Mucosa of stomach (tissue), 1 donor: ENCODE data around the gene CAMTA1.

Experiments
- H3K27me3 ChIP-seq: one replicate; pipeline ENCODE4 v1.7.0; 2013; ENCODE audit warnings: mild to moderate bottlenecking, low read length; ENCODE audit not compliant: control insufficient read depth, insufficient read depth
- H3K36me3 ChIP-seq: one replicate; pipeline ENCODE4 v1.7.0; 2013; ENCODE audit warnings: low read length; ENCODE audit not compliant: control insufficient read depth, insufficient read depth
- H3K4me1 ChIP-seq: one replicate; pipeline ENCODE4 v1.7.0; 2013; ENCODE audit warnings: mild to moderate bottlenecking, low read length; ENCODE audit not compliant: control insufficient read depth, insufficient read depth
- H3K4me3 ChIP-seq: one replicate; pipeline ENCODE4 v1.7.0; 2013; ENCODE audit warnings: low read length
- H3K9ac ChIP-seq: one replicate; pipeline ENCODE4 v1.7.0; 2013; ENCODE audit warnings: mild to moderate bottlenecking, low read length, moderate library complexity
- H3K9me3 ChIP-seq: one replicate; pipeline ENCODE4 v1.7.0; 2013; ENCODE audit warnings: mild to moderate bottlenecking, low read length, moderate library complexity; ENCODE audit not compliant: control insufficient read depth
- donor health status: Pancreatic carcinoma.

CAMTA1 gene

GRCh38 chr1:6864166-6864565 lies 78.9 kb downstream of the CAMTA1 start:
- H3K27me3 ChIP-seq, result no peaks in the 10 kb centered on the region
- peaks cover 5% of the 10 kb centered on the region for H3K4me1 ChIP-seq
- H3K4me3 ChIP-seq, result no peak overlapping the region
- H3K9me3 ChIP-seq, result no peaks in the 10 kb centered on the region
- H3K9ac ChIP-seq, result no peak overlapping the region
- no peaks in the 10 kb centered on the region for H3K36me3 ChIP-seq

- Histone ChIP-seq H3K27me3 (no peaks in the 10 kb centered on the region), H3K9me3 (no peaks in the 10 kb centered on the region), H3K36me3 (no peaks in the 10 kb centered on the region), H3K9ac (no peak overlapping the region), H3K4me3 (no peak overlapping the region), H3K4me1 (peaks cover 5% of the 10 kb centered on the region)
Observed at GRCh38 chr1:6866825-6867224, 81.6 kb downstream of the CAMTA1 start.

- Histone ChIP-seq H3K4me3 (no peak overlapping the region), H3K36me3 (no peaks in the 10 kb centered on the region), H3K4me1 (peaks cover 5% of the 10 kb centered on the region), H3K9ac (no peak overlapping the region), H3K27me3 (no peaks in the 10 kb centered on the region), H3K9me3 (no peaks in the 10 kb centered on the region)
Observed at GRCh38 chr1:6867321-6867720, 82.1 kb downstream of the CAMTA1 start.

- H3K4me3 ChIP-seq, result no peak overlapping the region
- H3K4me1 ChIP-seq, result peaks cover 5% of the 10 kb centered on the region
Observed at GRCh38 chr1:6867729-6868659, 82.7 kb downstream of the CAMTA1 start.

GRCh38 chr1:6868660-6869380 lies 83.6 kb downstream of the CAMTA1 start:
- Histone ChIP-seq H3K4me3 (no peak overlapping the region), H3K36me3 (no peaks in the 10 kb centered on the region), H3K9ac (no peak overlapping the region), H3K4me1 (peaks cover 5% of the 10 kb centered on the region), H3K27me3 (no peaks in the 10 kb centered on the region), H3K9me3 (no peaks in the 10 kb centered on the region)

More at GRCh38 chr1:6867729-6868659, 82.7 kb downstream of the CAMTA1 start:
- H3K27me3 ChIP-seq, result no peaks in the 10 kb centered on the region
- no peaks in the 10 kb centered on the region for H3K9me3 ChIP-seq
- no peak overlapping the region for H3K9ac ChIP-seq
- no peaks in the 10 kb centered on the region for H3K36me3 ChIP-seq

DNA sequence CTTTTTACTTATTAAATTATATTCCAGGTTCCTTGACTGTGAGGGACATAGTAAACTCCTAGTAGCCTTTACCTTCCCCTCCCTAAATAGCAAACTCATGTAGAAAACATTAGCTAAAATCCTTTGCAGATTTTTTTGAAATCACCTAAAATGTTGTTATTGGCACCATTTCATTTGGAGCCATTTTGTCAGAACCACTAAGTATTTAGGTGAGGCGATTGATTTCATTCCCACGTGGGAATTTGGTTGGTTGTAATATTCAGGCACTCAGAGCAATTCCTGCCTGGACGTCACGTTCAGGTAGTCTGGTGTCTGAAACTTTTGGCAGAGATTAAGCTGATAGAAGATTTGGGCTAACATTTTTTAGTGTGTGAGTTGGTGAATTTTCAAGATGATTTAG lies 84.3 kb downstream of the CAMTA1 start:
- no peak overlapping the region for H3K9ac ChIP-seq
- H3K4me1 ChIP-seq, result peaks cover 5% of the 10 kb centered on the region
- no peaks in the 10 kb centered on the region for H3K36me3 ChIP-seq
- H3K9me3 ChIP-seq, result no peaks in the 10 kb centered on the region
- no peaks in the 10 kb centered on the region for H3K27me3 ChIP-seq
- H3K4me3 ChIP-seq, result no peak overlapping the region

DNA sequence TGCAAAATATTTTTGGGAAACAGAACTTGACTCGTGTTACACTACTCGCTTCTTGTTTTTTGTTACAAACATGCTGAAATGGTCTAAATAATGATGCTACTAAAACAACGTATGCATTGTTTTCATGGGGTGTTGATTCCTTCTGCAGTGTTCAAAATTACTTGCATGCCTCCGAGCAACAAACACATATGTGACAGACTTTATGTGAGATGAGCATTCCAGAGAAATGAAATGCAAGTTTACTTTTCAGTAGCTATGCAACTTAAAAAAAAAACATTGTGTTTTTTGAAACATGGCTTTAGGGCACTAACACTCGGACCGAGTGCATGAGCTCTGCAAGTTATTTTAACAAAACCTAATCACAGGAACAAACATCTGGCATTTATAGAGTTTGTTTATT lies 84.8 kb downstream of the CAMTA1 start:
- no peak overlapping the region for H3K4me3 ChIP-seq
- peaks cover 5% of the 10 kb centered on the region for H3K4me1 ChIP-seq

GRCh38 chr1:6870571-6870970 lies 85.3 kb downstream of the CAMTA1 start:
- no peaks in the 10 kb centered on the region for H3K9me3 ChIP-seq
- no peaks in the 10 kb centered on the region for H3K27me3 ChIP-seq
- H3K4me1 ChIP-seq, result peaks cover 5% of the 10 kb centered on the region
- H3K9ac ChIP-seq, result no peak overlapping the region
- H3K36me3 ChIP-seq, result no peaks in the 10 kb centered on the region
- no peak overlapping the region for H3K4me3 ChIP-seq

More for the DNA sequence above, 84.8 kb downstream of the CAMTA1 start:
- no peaks in the 10 kb centered on the region for H3K27me3 ChIP-seq
- no peaks in the 10 kb centered on the region for H3K36me3 ChIP-seq
- H3K9ac ChIP-seq, result no peak overlapping the region
- H3K9me3 ChIP-seq, result no peaks in the 10 kb centered on the region

DNA sequence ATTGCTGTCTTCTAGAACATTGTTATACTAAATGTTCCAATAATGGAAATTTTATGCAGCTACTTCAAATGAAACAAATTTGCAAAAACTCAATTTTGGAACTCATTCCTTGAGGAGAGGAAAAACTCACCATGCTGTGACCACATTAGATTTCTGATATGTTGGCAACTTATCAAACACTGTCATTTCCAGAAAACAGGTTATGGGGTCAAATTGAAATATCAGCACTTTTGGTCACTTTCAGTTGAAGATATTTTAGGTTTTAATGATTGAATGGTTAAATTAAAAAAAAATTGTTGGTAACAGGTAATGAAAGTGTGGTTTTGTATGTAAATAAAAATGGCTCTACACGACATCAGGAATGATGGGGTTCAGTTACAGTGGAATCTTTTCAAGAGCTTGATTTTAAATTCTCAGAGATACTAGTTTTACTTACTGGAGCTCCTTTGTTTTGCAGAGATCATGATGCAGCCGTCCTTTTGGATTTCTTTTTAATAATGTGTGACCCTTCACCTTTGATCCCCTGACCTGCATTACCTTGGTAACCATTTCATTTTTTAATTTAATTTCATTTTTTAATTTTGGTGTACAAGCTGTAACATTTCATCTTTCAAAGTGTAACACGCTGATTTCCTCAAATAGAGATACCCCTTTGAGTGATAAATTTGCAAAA lies 86.2 kb downstream of the CAMTA1 start:
- Histone ChIP-seq H3K4me3 (no peak overlapping the region), H3K27me3 (no peaks in the 10 kb centered on the region), H3K9me3 (no peaks in the 10 kb centered on the region), H3K36me3 (no peaks in the 10 kb centered on the region), H3K4me1 (peaks cover 5% of the 10 kb centered on the region), H3K9ac (no peak overlapping the region)

DNA sequence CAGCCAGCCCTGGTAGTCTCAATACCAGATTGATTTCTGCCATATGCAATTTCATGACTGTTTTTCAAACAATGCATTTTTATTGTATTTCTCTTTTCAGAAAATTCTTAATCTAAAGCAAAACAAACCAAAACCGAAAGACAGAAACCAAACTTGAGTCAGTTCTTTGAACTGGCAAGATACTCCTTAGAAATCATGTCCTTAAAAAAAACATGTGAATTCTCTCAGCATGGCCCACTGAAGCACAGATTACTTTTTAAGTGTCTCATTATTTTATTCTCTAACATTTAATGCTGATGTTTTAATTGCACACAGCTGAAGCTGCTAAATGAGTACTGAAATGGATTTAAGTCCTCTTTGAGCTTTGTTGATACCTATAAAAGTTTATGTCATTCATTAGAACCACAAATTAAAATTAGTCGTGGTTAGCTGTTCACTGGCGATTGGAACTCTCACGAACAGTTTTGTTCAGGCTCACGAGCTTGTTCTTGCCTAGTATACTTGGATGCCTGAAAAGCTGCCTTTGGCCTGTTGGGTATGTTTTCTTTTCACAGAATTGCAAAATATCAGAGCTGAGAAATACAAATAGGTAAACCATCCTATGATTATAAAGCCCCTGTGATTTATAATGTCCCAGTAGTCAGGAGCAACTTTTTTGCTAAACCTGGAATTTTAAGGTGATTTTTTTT lies 87.5 kb downstream of the CAMTA1 start:
- H3K9me3 ChIP-seq, result no peaks in the 10 kb centered on the region
- no peaks in the 10 kb centered on the region for H3K36me3 ChIP-seq
- H3K9ac ChIP-seq, result no peak overlapping the region
- no peak overlapping the region for H3K4me3 ChIP-seq
- peaks cover 5% of the 10 kb centered on the region for H3K4me1 ChIP-seq
- no peaks in the 10 kb centered on the region for H3K27me3 ChIP-seq

DNA sequence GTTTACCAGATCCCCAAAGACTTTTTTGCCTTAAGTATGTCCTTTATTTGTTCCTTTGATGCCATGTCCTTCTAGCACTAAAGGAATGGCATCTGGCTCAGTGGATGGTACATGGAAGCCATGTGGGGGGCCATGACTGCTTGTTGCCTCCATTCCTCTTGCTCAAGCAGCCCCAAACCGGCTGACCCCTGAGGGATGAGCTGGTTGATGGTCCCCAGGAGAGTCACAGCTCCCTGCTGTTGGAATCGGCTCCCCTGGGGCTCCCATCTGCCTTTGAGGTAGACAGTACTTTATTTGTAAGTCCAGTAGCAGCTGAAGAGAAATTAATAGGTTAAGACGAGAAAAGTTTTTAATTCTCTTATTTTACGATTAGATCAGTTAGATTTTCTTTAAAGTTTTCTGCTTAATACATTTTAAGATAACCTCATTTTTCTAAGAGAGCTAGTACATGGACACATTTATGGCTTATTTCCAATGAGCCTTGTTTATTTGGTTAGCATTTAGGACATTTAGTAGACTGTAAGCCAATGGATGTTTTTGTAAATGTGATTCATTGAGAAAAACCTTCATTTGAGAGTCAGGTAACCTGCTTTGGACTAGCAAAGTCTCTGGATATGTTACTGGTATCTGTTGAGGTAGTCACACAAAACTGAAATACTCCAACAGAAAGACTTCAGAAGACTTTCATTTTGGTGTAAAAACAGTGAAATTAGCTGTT lies 88.2 kb downstream of the CAMTA1 start:
- Histone ChIP-seq H3K4me3 (no peak overlapping the region), H3K9me3 (no peaks in the 10 kb centered on the region), H3K36me3 (no peaks in the 10 kb centered on the region), H3K9ac (no peak overlapping the region), H3K27me3 (no peaks in the 10 kb centered on the region), H3K4me1 (peaks cover 5% of the 10 kb centered on the region)
